Measurements from ENCODE around the gene KIF2A. TPM values are rescaled to one million over a fixed set of nuclear protein-coding genes. Genes with fewer than 3 reads are reported as not detected.

The KIF2A gene
- total RNA-seq, 1 experiment from 2014 or later = 57.9 TPM

DNA sequence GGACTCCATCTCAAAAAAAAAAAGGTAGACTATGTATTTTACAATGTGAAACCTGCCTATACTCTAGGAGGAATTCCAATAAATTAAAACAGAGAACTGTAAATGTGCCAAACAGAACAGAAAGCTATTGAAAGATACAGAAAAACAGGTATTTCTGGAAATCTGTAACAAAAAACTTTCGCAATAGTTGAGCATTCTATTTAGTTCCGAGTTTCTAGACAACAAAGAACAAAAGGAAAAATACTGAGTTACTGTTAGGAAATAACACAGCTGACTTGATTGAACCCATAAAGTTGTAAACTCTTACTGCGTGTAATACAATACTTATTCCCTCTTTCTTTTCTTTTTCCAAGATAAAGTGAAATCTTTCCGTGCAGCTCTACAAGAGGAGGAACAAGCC is 79.1 kb downstream of the KIF2A start:
- DNase-seq (ENCODE audit: low read depth) = no peak

DNA sequence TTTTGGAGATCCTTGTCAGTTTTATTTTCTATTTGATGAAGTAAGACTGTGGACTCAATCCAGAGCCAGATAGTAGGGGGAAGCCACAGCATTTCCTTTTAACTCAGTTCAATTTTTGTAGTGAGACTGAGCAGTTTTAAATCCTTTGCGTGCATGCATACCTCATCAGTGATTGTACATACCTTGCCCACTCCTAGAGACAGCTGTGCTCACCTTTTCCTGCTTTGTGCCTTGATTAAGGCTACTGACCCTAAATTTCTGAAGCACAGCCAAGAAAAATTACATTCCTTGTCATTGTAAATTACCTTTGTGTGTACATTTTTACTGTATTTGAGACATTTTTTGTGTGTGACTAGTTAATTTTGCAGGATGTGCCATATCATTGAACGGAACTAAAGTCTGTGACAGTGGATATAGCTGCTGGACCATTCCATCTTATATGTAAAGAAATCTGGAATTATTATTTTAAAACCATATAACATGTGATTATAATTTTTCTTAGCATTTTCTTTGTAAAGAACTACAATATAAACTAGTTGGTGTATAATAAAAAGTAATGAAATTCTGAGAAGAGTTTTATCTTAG is 79.9 kb downstream of the KIF2A start:
- no peak for DNase-seq (ENCODE audit: low read depth)

DNA sequence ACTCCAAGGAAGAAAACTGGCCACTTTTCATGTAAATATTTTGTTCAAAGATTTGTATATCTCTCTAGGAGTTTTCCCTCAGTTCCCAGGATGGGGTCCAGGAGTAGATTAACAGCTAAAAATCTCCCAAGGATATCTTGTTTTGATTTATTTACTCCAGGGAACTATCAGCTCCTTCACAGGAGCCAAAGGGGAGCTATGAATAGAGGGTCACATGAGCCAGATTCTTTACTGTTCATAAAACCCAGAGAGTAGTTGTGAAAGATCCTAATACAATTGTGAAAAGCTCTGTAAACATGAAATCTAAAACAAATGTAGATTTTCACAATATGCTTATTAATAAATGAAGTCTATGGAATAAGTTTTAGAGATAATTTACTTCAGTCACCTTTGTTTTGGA is 80.8 kb downstream of the KIF2A start:
- no peak for DNase-seq (ENCODE audit: low read depth)

DNA sequence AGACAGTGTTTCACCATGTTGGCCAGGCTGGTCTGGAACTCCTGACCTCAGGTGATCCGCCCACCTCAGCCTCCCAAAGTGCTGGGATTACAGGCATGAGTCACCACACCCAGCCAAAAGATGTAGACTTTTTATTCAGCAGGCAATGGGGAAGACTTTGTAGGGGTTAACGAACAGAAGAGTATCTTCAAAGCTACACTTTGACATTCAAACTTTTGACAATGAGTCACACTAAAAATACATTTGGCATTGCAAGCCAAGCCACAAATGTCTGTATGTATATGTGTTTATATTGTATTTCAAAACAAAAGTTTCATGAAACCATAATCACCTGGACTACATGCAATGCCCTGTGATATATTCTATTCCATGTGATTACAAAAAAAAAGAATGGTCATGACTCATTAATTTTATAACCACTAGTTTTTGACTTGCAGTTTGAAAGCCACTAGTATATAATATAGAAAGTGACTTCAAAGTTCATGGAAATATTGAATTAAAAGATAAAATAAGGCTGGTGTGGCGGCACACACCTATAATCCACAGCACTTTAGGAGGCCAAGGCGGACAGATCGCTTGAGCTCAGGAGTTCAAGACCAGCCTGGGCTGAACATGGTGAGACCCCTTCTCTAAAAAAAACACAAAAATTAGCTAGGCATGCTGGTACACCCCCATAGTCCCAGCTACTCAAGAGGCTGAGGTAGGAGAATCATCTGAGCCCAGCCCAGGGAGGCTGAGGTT is 89.4 kb downstream of the KIF2A start:
- peak; percentile 23 for DNase-seq (ENCODE audit: low read depth)

DNA sequence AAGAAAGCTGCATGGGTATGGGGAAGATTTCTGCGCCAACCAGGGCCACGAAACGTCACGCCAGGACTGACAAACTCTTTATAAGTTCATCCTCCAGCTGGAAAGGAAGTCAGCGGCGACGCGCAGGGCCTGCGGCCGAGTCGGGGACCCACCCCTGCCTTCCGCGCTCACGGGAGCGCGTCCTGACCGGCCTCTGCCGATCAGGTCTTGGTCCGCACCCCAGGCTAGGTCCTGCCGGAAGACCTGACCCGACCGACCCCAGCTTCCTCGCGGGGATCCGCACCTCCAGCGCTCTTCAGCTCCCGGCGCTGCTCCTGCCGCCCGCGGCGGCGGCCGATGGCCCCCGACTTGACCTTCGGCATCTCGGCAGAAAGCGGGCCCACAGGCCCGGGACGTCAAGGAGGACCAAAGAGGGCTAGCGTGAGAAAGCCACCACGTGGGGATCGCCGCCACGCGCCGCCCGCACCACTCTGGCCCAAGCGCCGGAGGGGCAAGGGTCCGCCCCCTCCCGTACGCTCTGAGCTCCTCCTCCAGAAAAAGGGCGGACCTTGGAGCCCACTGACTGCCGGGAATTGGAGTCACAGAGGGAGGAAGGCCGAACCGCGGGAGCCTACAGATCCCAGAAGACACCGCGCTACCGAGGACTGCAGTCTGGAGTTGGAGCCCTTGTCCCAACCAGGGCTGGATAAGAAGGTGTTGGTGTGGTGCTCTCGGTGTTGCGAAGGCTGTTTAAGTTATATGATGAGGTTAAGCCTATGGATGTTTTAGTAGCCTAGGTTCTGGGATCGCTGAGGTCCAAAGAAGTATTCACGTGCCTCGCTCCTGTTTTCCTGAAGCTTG is 97.6 kb downstream of the KIF2A start, which contains the start of gene DIMT1:
DIMT1 (minus strand) TSS at position 495 of the 840 bp plus-strand sequence; CDS start at position 362, 133 bp downstream.
- DNase-seq (ENCODE audit: low read depth) = peak; percentile 98

DNA sequence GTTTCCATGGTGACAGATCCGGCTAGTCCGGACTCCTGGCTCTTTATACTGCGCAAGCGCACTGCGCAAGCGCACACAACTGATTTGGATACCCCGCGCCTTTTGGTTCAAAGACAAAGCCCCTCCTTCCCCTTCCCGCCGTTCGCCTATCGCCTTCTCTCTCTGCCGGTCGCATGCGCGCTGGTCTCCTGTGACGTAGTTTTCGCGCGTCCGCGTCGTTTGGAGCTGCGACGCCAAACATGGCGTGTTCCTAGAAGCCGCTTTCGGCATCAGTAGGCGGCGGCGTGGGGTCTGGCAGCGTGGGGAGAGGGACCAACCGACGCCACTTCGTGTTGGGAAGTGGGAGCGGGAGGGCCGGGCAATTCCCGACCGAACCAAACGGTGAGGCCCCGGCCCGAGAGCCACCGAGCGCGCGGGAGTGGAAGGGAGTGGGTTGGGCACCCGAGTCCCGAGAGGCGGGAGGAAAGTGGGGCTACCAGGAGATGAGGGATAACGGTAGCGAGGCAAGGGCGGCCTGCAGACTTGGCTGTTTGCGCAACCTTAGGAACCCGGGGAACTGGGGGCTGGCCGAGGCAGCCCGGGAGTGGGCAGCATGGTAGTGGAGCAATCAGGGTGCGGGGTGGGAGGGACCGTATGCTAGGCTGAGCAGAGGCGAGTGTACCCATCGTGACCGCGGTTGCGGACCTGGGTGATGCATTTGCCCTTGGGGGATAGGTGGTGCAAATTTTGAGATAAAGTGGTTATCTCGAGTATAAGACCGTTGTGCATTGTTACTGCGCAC is 106.7 kb downstream of the KIF2A start, which contains the start of gene IPO11:
IPO11 (plus strand) TSS at position 215 of the 781 bp plus-strand sequence. CDS start 24,517 bp downstream, outside the sequence.
- peak; percentile 99 for DNase-seq (ENCODE audit: low read depth)

DNA sequence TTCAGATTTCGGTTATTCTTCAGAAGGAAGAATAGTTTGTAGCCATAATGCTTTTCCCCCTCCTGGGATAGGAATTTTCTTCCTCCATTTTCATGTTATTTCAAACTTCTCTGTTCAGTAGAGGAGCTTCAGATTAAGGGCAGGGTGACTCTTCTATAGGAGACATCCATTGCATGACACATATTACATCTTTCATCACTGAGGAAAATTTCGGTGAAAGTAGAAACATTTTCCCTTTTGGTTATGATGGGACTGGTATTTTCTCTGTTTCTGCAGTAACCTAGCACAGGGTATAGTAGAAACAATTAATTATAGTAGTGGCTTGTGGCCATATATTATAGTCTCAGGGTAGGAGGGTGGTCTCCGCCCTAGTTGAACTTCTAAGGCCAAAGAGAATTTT is 107.7 kb downstream of the KIF2A start:
- no peak for DNase-seq (ENCODE audit: low read depth)

DNA sequence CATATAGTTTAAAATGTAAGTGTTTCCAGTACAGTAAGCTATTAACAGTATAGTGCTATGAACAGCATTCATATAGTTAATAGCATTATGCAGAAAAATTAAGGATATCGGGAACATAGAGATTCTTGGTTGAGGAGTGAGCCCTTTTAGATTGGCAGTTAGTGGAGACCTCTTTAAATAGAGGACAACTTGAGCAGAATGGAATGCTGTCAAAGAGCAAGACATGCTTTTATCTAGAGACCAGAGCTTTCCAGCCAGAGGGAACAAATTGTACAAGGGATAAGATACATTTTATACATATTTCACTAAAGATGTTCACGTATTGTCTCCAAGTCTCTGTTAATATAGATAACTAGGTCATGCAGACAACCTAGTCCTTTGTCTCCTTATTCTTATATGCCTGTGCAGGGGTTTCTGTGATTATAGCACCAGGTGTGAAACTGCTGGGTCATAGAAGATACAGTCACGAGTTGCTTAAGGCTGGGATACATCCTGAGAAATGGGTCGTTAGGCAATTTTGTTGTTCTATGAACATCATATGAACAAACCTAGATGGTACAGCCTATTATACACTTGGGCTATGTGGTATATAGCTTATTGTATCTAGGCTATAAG is 112.6 kb downstream of the KIF2A start:
- DNase-seq (ENCODE audit: low read depth) = no peak

DNA sequence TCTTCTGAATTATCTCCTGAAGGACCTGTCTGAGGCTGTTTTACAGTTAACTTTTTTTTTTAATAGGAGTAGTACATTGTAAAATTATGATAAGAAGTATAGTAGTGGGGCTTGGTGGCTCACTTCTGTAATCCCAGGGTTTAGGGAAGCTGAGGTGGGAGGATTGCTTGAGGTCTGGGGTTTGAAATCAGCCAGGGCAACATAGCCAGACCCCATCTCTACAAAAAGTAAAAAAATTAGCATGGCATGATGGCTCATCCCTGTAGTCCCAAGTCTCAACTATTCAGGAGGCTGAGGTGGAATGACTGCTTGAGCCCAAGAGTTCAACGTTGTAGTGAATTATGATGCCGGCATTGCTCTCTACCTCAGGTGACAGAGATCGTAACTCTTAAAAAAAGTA is 113.6 kb downstream of the KIF2A start:
- no peak for DNase-seq (ENCODE audit: low read depth)

DNA sequence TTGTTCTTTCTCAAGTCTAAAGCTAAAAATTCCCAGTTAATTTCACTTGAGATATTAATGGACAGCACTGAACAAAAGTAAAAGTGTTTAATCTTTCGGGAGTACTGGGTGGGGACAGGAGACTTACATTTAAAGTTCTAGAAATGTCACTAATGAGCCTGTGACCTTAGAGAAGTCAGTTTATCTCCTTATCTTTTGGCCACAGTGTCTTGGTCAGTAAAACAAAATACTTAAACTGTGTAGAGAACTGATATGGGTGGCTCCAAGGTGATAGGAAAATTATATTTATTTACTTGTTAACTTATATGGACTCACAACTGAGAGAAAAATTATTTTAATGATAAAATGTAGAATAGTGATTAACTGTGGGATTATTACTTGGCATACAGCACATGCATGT is 115.4 kb downstream of the KIF2A start:
- no peak for DNase-seq (ENCODE audit: low read depth)

DNA sequence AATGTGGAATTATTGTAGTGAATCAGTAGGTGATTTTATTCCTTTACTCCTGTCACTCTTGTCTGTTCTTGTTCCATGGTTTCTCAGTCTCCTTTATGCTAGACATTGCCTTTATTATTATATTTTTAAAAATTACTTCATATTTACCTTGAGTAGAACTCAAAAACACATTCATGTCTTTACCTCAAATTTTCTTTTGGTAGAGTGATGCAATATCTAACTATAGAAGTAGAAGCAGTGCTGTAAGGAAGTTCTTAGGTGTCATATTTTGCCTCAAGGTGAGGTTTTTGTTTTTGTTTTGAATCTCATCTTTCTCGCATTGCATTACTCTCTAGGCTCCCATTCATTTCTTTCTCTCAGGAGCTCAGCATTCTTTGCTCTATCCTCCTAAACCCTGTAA is 118.8 kb downstream of the KIF2A start:
- no peak for DNase-seq (ENCODE audit: low read depth)

DNA sequence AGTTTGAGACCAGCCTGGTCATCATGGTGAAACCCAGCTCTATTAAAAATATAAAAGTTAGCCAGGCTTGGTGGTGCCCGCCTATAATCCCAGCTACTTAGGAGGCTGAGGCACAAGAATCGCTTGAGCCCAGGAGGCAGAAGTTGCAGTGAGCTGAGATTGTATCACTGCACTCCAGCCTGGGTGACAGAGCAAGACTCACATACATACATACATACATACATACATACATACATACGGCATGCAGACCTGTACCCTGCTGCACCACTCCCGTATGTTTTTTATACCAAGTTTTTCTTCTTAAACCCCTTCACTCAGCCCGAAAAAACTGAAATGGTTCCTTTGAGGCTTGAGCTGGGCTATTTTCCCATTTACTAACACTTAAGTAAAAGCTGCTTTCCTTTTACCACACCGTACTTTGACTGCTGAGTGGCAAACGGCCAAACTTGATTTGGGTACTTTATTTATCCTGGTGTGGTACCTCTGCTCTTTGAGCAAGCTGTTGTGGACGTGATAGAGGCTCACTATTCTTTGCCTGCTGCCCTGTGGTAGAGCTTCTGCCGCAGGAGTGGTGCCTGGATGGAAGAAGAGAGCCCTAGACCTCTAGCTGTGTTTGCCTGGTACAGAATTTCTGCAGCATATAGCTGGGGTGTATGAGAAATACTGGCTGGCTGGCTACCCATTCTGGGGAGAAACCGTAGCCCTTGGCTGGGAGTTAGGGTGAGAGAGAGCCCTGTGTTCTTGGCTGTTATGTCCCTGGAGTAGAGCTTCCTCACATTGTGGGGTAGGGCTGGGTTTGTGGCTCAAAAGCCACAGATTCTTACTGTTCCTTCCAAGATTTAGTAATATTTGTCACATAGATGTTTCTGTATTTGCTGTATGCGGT is 126.0 kb downstream of the KIF2A start:
- no peak for DNase-seq (ENCODE audit: low read depth)

DNA sequence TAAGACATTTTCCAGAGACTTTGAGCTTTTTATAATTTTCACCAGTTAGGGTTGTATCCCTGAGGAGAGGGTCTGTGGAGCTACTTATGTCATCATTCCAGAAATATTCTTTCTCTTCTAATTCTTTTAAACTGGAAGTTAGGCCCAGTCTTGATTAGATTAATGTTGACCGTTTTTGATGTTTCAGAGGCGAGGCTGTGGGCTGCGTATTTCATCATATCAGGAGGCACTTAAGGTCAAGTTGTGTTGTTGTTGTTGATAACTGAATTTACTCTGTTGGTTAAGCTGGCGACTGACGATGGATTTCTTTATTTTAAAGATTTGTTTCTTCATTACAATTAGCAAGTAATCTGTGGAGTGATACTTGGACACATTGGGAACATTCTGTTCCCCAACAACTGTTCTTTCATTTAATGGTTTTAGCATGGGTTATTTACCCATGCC is 126.6 kb downstream of the KIF2A start:
- no peak for DNase-seq (ENCODE audit: low read depth)

Other genes with a start within 250 kb of the KIF2A start
- 69.3 and 83.0 TPM in 2 replicates for gene DIMT1, start 97.7 kb downstream of the KIF2A start, total RNA-seq (2014; rRNA removed; shearing (Covaris generic))
- gene IPO11, start 106.6 kb downstream of the KIF2A start, total RNA-seq (2014; rRNA removed; shearing (Covaris generic)) = 30.3 and 30.7 TPM in 2 replicates

All from Daoy (cell line).